Measurements from ENCODE around the gene CTSF. TPM values are rescaled to one million over a fixed set of nuclear protein-coding genes. Genes with fewer than 3 reads are reported as not detected.

The CTSF gene
- total RNA-seq, 1 experiment from 2014 or later, result 0.98 TPM

- no peaks in the 10 kb centered on the region for H3K9me3 ChIP-seq (ENCODE audit: control insufficient read depth, low read depth, low read length)
- no peak overlapping the region for H2BK15ac ChIP-seq (ENCODE audit: low read depth, low read length)
- H2BK12ac ChIP-seq (ENCODE audit: insufficient read length, low read depth, low read length), result no peak overlapping the region
- no peak overlapping the region for H4K5ac ChIP-seq (ENCODE audit: insufficient read length, low read depth, low read length)
- no peak overlapping the region for H2AFZ ChIP-seq (ENCODE audit: low read length)
- no peaks in the 10 kb centered on the region for H3K4me1 ChIP-seq (ENCODE audit: insufficient read depth, low read length)
- H3K56ac ChIP-seq (ENCODE audit: insufficient read length, low read depth, low read length), result no peak overlapping the region
- H2AK5ac ChIP-seq (ENCODE audit: insufficient read length, low read length), result no peak overlapping the region
- no peak overlapping the region for H3K9ac ChIP-seq (ENCODE audit: extremely low read depth, insufficient read length, low read length)
- H3K4ac ChIP-seq (ENCODE audit: low read depth, low read length), result no peak overlapping the region
- H3T11ph ChIP-seq (ENCODE audit: low read length), result no peak overlapping the region
- H3K4me3 Mint-ChIP-seq, result no peak overlapping the region
- no peak overlapping the region for H3K18ac ChIP-seq (ENCODE audit: insufficient read length, low read depth, low read length)
- no peak overlapping the region for H3K27ac Mint-ChIP-seq
- no peak overlapping the region for H3K23ac ChIP-seq (ENCODE audit: insufficient read length, low read depth, low read length)
- peaks cover 0 to 5% of the 10 kb centered on the region in 2 experiments; a peak in 2 of 4 replicates for H3K4me1 Mint-ChIP-seq
- no peak for DNase-seq
- H4K91ac ChIP-seq (ENCODE audit: insufficient read length, low read depth, low read length), result no peak overlapping the region
- no peak overlapping the region for H3K27ac ChIP-seq (ENCODE audit: insufficient read length, low read depth, low read length)
- no peak for TF ChIP-seq CTCF (conservative IDR thresholded peaks at IDR 0.05)
- H3K27me3 Mint-ChIP-seq (ENCODE audit: low read depth), result no peaks in the 10 kb centered on the region
- no peak overlapping the region for H2BK120ac ChIP-seq (ENCODE audit: low read depth, low read length, poor library complexity, severe bottlenecking)
- H2BK5ac ChIP-seq (ENCODE audit: insufficient read length, low read length), result no peak overlapping the region
- H3K27me3 ChIP-seq (ENCODE audit: insufficient read depth, low read length), result no peaks in the 10 kb centered on the region
- H3K9me3 Mint-ChIP-seq, result peaks cover 0 to 3% of the 10 kb centered on the region in 2 experiments; a peak in 4 of 5 replicates
- WGBS (ENCODE audit: extremely low coverage, insufficient read length, low lambda C conversion rate), result no CpG with 5 or more reads among the region's 1 CpG
- H4K8ac ChIP-seq (replicated peaks; ENCODE audit: insufficient read length, low read depth, low read length), result no peak overlapping the region
- H2BK20ac ChIP-seq (ENCODE audit: low read depth, low read length, poor library complexity, severe bottlenecking), result no peak overlapping the region
- H4K20me1 ChIP-seq (ENCODE audit: control insufficient read depth, insufficient read depth, insufficient read length), result no peaks in the 10 kb centered on the region
- peaks cover under 1 to 21% (median 13%) of the 10 kb centered on the region in 3 experiments for H3K36me3 Mint-ChIP-seq (ENCODE audit: insufficient read depth in 1 of 3, low read depth in 3 of 3)
- no peak overlapping the region for H3K14ac ChIP-seq (ENCODE audit: insufficient read depth, low read length)
- H3K4me2 ChIP-seq (ENCODE audit: insufficient read depth, insufficient read length, low read length), result no peak overlapping the region
- peaks cover 8% of the 10 kb centered on the region for H3K79me2 ChIP-seq (ENCODE audit: insufficient read depth, low read length)
- H3K79me1 ChIP-seq (ENCODE audit: insufficient read depth, low read depth, low read length, poor library complexity, severe bottlenecking), result no peaks in the 10 kb centered on the region
- peaks cover 2% of the 10 kb centered on the region for H3K23me2 ChIP-seq (ENCODE audit: insufficient read length, low read depth, low read length, poor library complexity, severe bottlenecking)
These were observed 44.1 kb upstream of the CTSF start for GRCh38 chr11:66612458-66612857.
